Hippocampal formation (tissue), 2 donors: ENCODE measurements around the gene CD46.
"Not testable (repeated sequence)": the region's sequence is repeated elsewhere in the genome, so short reads cannot be mapped to it uniquely, and the experiment has no call there.

Source experiments
- DNase-seq, 2 donors: peaks; one replicate each; lab custom pipeline; 2025; lab: John Stamatoyannopoulos, UW

The CD46 gene

DNA sequence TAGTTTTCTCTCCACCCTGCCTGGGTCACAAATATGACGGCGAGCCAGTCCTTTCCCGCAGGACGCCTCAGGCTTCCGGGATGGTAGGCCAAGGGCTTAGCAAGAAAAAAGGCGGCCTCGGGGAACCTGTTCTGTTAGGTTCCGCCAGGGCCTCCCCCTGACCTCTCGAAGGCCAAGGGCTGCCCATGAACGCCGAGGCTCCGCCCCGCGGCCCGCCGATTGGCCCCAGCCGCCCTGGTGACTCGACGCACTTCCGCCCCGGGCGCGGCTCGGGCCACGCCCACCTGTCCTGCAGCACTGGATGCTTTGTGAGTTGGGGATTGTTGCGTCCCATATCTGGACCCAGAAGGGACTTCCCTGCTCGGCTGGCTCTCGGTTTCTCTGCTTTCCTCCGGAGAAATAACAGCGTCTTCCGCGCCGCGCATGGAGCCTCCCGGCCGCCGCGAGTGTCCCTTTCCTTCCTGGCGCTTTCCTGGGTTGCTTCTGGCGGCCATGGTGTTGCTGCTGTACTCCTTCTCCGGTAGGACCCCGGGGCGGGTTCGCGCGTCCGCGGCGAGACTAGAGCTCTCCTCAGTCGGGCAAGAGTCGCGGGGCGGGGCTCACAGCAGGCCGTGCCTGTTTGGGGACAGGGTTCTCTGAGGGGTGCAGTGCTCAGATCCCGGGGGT is at the start of gene CD46:
Gene CD46, plus strand, starts transcription at position 265 of the 666 bp plus-strand sequence. Its CDS starts 159 bp downstream, at position 424.
- DNase-seq = peak; percentile 88 to 92

- DNase-seq = no peak
Observed at GRCh38 chr1:207702317-207702716, 49.5 kb upstream of the CD46 start.

DNA sequence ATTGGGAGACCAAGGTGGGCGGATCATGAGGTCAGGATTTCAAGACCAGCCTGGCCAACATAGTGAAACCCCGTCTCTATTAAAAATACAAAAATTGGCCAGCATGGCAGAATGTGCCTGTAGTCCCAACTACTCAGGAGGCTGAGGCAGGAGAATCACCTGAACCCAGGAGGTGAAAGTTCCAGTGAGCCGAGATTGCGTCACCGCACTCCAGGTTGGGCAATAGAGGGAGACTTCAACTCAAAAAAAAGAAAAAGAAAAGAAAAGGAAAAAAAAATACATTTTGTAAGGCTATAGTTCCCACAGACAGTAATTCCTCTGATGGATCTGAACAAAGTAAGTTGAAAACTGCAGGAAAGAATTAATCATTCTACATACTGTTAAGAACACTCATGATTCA is 48.1 kb upstream of the CD46 start:
- no peak for DNase-seq

- DNase-seq = not testable (repeated sequence)
Observed at GRCh38 chr1:207708004-207708403, 43.9 kb upstream of the CD46 start.

- no peak for DNase-seq
Observed at GRCh38 chr1:207711285-207711684, 40.6 kb upstream of the CD46 start.

DNA sequence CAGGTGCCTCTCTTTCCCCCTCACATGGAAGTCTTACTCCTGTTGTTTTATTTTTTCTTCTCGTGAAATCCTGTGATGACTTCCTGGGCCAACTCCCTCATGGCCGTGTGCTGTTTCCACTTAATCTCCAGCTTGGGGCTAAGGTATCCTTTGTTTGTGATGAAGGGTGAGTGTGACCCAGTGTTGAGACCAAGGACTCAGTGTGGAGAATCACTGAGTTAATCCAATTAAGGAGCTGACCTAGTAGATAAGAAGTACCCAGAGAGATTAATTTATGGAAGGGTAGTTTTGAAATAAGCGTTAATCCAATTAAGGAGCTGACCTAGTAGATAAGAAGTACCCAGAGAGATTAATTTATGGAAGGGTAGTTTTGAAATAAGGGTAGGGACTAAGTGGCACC is 39.2 kb upstream of the CD46 start:
- not testable (repeated sequence) for DNase-seq

GRCh38 chr1:207713529-207713928 is 38.3 kb upstream of the CD46 start:
- DNase-seq = no peak

- no peak for DNase-seq
Observed at GRCh38 chr1:207719234-207719633, 32.6 kb upstream of the CD46 start.

- not testable (repeated sequence) for DNase-seq
Observed at GRCh38 chr1:207728200-207728858, 23.5 kb upstream of the CD46 start.

DNA sequence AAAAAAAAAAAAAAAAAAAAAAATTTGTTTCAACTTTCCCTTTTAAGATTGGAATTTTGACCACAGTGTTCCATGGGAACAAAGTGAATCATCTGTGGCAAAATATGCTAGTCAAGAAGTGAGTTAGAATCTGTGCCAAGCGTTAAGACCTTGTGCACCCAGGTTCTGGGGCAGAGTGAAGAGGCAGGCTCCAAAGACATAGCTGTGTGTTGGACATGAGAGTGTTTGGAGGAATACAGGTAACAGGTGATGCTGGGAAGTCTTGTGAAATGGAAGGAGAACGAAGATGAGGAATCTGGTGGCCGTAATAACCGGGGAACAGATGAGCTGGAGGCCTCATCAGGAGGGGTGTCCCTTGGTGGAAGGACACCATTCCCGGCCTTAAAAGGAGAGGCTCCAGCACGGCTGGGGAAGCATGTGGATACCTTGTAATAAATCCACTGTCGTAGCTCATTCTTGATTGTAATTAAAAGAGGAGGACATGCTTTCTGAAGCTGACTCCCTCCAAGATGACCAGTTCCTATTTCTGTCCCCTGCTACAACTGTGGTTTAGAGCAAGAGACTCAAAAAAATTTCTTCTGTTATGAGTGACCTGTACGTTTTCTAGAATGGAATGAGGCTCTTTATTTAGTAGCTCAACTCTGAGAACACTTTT is 14.2 kb upstream of the CD46 start:
- not testable (repeated sequence) for DNase-seq

DNA sequence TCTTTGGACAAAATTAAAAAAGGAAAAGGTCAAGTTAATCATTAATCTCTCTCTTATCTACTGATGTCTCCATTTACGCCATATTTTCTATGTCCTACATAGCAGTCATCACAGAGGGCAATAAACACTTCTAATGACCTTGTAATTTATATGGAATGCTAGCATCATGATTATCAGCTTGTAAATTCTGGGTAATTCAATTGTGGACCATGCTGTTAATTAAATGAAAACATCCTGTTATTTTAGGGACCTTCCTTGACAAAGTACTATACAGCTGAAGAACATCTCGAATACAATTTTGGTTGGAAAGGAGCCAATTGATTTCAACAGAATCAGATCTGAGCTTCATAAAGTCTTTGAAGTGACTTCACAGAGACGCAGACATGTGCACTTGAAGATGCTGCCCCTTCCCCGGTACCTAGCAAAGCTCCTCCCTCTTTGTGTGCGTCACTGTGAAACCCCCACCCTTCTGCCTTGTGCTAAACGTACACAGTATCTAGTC is 13.6 kb upstream of the CD46 start:
- DNase-seq = not testable (repeated sequence)

- no peak for DNase-seq
Observed at GRCh38 chr1:207740207-207740606, 11.6 kb upstream of the CD46 start.

DNA sequence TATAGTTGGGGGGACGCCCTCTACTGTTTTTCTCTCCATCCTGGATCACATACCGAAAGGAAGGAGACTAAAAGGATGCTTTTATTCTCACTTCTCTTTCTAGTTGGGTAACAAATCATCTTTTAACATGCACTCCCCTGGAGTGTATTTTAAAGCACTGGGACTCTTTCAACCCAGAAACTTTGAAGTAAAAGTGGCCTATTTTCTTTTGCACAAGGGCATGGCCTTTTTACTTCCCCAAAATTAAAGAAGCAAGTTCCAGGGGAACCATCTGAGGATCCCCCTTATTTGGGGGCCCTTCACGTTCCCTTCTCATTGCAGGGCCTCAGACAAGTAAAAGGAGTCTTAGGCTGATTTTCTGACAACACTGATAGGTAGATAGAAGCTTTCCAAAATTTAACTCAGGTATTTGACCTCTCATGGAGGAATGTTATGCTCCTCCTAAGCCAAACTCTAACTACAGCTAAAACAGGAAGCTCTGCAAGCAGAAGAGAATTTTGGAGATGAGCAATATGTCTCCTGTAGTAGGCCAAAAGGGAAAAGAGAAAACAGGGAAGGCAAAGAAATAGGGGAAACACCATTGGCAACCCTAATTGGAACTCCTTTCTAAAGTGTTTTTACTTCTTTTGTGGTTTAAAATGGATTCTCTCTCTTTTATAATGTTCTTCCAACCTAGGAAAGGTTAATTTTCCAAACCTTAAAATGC is 8.9 kb upstream of the CD46 start:
- DNase-seq = no peak

DNA sequence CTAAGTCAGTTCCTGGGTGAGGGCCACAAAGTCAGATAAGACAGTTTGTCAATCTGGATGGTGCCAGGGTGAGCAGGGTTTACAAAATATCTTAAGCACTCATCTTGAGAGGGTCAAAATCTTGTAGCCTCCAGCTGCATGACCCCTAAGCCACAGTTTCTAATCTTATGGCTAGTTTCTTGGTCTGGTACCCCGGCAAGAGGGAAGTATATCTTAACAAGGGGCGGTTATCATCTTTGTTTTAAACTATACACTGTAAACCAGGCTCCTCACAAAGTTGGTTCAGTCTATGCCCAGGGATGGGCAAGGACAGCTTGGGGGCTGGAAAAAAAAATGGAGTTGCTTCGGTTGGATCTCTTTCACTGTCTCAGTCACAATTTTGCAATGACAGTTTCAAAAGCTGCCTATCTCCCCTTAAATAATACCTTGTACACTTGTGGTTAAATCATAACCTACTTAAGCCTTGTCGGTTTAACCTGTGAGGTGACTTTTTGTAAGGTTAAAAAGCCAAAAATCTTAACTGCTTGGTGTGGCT is 7.8 kb upstream of the CD46 start:
- no peak for DNase-seq

- no peak for DNase-seq
Observed at GRCh38 chr1:207745285-207745684, 6.6 kb upstream of the CD46 start.

GRCh38 chr1:207745839-207746767 is 5.8 kb upstream of the CD46 start:
- no peak for DNase-seq

DNA sequence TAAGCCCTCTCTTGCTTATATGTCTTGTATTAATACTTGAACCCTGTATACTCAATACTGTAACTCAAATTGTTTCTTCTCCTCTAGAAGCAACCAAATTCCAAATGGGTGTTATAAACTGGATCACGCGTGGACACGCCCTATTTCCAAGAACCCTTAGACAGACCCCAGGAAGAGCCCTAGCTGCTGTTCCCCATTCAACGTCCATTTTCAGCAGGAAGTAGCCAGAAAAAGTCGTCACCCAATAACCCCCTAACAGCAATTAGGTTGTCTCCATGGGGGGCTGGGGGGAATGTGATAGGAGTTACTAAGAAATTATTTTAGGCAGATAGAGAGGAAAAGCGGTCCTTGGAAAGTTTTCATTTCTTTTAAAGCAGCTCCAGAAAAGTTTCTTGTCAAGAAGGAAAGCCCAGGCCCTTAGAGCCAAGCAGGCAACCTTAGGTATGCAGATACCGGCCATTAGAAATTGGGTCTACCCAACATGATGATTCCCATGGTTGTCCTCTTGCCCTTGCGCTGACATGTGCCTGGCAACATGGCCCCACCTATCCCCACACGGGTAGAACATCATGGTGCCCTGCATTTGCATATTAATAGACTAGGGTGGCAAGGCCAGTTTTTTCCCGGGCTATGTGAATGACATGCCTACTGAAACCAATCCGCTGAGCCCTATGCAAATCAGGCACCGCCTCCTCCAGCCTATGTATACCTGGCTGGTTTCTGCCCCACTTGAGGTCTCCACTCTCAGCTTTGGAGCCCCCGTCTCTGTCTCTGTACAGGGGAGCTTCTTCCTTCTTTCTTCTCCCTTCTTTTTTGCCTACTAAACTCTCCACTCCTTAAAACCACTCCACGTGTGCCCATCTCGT is 4.0 kb upstream of the CD46 start:
- no peak for DNase-seq

- no peak for DNase-seq
Observed at GRCh38 chr1:207748737-207749528, 2.9 kb upstream of the CD46 start.
